ENCODE data around the gene DEFB128. TPM values are rescaled to one million over a fixed set of nuclear protein-coding genes. Genes with fewer than 3 reads are reported as not detected.
"Not testable (repeated sequence)": the region's sequence is repeated elsewhere in the genome, so short reads cannot be mapped to it uniquely, and the experiment has no call there.

DEFB128 gene
- total and polyA plus RNA-seq, 2 of the 4 experiments (the other 2 are of a cell fraction), result not detected

DNA sequence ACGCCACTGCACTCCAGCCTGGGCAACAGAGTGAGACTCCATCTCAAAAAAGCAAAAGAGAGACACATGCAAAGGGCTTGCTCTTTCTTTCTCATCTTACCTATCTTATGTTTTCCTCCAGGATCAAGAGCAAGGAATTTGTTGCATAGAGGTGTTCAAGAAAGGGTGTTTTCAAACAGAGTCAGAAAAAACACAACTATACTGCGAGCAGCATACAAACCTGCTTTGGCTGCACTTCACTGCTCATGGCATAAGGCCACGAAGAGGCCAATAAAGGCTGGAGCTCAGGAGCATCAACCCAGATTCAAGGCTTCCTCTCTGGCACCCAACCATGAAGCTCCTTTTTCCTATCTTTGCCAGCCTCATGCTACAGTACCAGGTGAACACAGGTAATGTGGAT lies 37.4 kb upstream of the DEFB128 start, which contains the start of gene DEFB129:
DEFB129 (plus strand) TSS at position 301 of the 400 bp plus-strand sequence; CDS start at position 332, 31 bp downstream.
- Histone ChIP-seq H3K14ac (replicated peaks; ENCODE audit: low read depth, low read length) (no peak within 1 kb of the TSS), H3K4me2 (ENCODE audit: low read depth, low read length) (no peak within 1 kb of the TSS), H3K9ac (ENCODE audit: low read depth, low read length) (no peak within 1 kb of the TSS), H2BK120ac (ENCODE audit: low read depth, low read length) (no peak within 1 kb of the TSS), H3K27ac (ENCODE audit: insufficient read depth, low read length) (no peak within 1 kb of the TSS), H3K56ac (ENCODE audit: extremely low read depth, insufficient read depth, low read length) (no peak within 1 kb of the TSS), H2BK5ac (ENCODE audit: low read depth, low read length, poor library complexity, severe bottlenecking) (no peak within 1 kb of the TSS), H3K9me3 (ENCODE audit: control insufficient read depth, insufficient read depth, low read length) (no peaks in the 10 kb centered on the region), H4K91ac (ENCODE audit: insufficient read depth, low read depth, low read length) (no peak within 1 kb of the TSS), H3K23ac (ENCODE audit: low read depth, low read length) (no peak within 1 kb of the TSS), H3K4me1 (ENCODE audit: control insufficient read depth, insufficient read depth, low read length) (no peaks in the 10 kb centered on the region), H2BK20ac (ENCODE audit: low read depth, low read length) (no peak within 1 kb of the TSS), H3K27me3 (ENCODE audit: control insufficient read depth, insufficient read depth, low read length) (peaks cover 3% of the 10 kb centered on the region), H3K4me3 (ENCODE audit: insufficient read depth, low read depth, low read length) (no peak within 1 kb of the TSS), H3K79me1 (ENCODE audit: low read depth in 1 of 2, low read length in 2 of 2) (no peaks in the 10 kb centered on the region), H4K5ac (ENCODE audit: low read depth, low read length) (no peak within 1 kb of the TSS), H3K4ac (ENCODE audit: low read depth, low read length) (no peak within 1 kb of the TSS), H2AK5ac (ENCODE audit: low read depth, low read length) (no peak within 1 kb of the TSS), H2AFZ (replicated peaks; ENCODE audit: low read length, poor library complexity) (no peak within 1 kb of the TSS), H2AK9ac (replicated peaks; ENCODE audit: low read depth, low read length, poor library complexity) (no peak within 1 kb of the TSS), H3K36me3 (ENCODE audit: control insufficient read depth, insufficient read depth, low read length) (no peaks in the 10 kb centered on the region), H4K20me1 (ENCODE audit: insufficient read depth, low read length) (no peaks in the 10 kb centered on the region), H3K9me1 (ENCODE audit: insufficient read depth, low read length) (no peaks in the 10 kb centered on the region), H3K18ac (ENCODE audit: low read depth, low read length) (no peak within 1 kb of the TSS), H4K8ac (ENCODE audit: low read depth in 2 of 2, low read length in 2 of 2) (no peak within 1 kb of the TSS), H2BK15ac (ENCODE audit: low read depth, low read length) (no peak within 1 kb of the TSS)
- CTCF ChIA-PET, result interaction anchor here (0.6 kb wide), 1 partner anchor 311 kb away, joined by 6 read pairs; no protein-coding TSS in a partner anchor
- no peak for DNase-seq
- POLR2A ChIA-PET (ENCODE audit: unreplicated experiment), result no interaction called here
- dilution Hi-C loops (cut with HindIII; ENCODE audit: low sequenced_read_pairs, unreplicated experiment), result no loop called here
- in situ Hi-C loops (cut with MboI; ENCODE audit: low sequenced_read_pairs), result no loop called here
- no peak for ATAC-seq (ENCODE audit: low read depth)
- TF ChIP-seq MAZ (IDR thresholded peaks at IDR 0.05; ENCODE audit: borderline replicate concordance, low read depth, low read length), result no peak
- no peak for TF ChIP-seq SMC3 (IDR thresholded peaks at IDR 0.05; ENCODE audit: low read depth, low read length)
- WGBS, 2 experiments (ENCODE audit: extremely low coverage in 2 of 2, insufficient read length in 1 of 2), result no CpG with 5 or more reads among the region's 3 CpGs
- no TSS peak for BruUV-seq (replicated peaks)
- intact Hi-C loops (cut with micrococcal nuclease), result no loop called here

DNA sequence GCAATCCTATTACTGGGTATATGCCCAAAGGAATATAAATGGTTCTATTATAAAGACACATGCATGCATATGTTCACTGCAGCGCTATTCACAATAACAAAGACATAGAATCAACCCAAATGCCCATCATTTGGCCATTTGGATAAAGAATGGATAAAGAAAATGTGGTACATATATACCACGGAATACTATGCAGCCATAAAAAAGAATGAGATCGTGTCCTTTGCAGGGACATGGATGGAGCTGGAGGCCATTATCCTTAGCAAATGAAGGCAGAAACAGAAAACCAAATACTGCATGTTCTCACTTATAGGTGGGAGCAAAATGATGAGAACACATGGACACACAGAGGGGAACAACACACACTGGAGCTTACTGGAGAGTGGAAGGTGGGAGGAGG lies 36.4 kb upstream of the DEFB128 start:
- CTCF ChIA-PET, result not testable (repeated sequence)

More for the DNA sequence above, 36.4 kb upstream of the DEFB128 start:
- H3K56ac ChIP-seq (ENCODE audit: extremely low read depth, insufficient read depth, low read length); H4K8ac ChIP-seq (ENCODE audit: low read depth in 2 of 2, low read length in 2 of 2); in situ Hi-C loops (cut with MboI; ENCODE audit: low sequenced_read_pairs); H3K9me1 ChIP-seq (ENCODE audit: insufficient read depth, low read length); H2BK15ac ChIP-seq (ENCODE audit: low read depth, low read length); H3K4me3 ChIP-seq (ENCODE audit: insufficient read depth, low read depth, low read length); H4K5ac ChIP-seq (ENCODE audit: low read depth, low read length); ATAC-seq (ENCODE audit: low read depth); H3K4me1 ChIP-seq (ENCODE audit: control insufficient read depth, insufficient read depth, low read length); H3K23ac ChIP-seq (ENCODE audit: low read depth, low read length); H3K9me3 ChIP-seq (ENCODE audit: control insufficient read depth, insufficient read depth, low read length); H3K27ac ChIP-seq (ENCODE audit: insufficient read depth, low read length); H3K4ac ChIP-seq (ENCODE audit: low read depth, low read length); H2AFZ ChIP-seq (replicated peaks; ENCODE audit: low read length, poor library complexity); H3K79me1 ChIP-seq (ENCODE audit: low read depth in 1 of 2, low read length in 2 of 2); H2AK5ac ChIP-seq (ENCODE audit: low read depth, low read length); H2BK120ac ChIP-seq (ENCODE audit: low read depth, low read length); H3K18ac ChIP-seq (ENCODE audit: low read depth, low read length); H3K14ac ChIP-seq (replicated peaks; ENCODE audit: low read depth, low read length); H4K91ac ChIP-seq (ENCODE audit: insufficient read depth, low read depth, low read length); H3K36me3 ChIP-seq (ENCODE audit: control insufficient read depth, insufficient read depth, low read length); dilution Hi-C loops (cut with HindIII; ENCODE audit: low sequenced_read_pairs, unreplicated experiment); H3K27me3 ChIP-seq (ENCODE audit: control insufficient read depth, insufficient read depth, low read length); POLR2A ChIA-PET (ENCODE audit: unreplicated experiment); H4K20me1 ChIP-seq (ENCODE audit: insufficient read depth, low read length); intact Hi-C loops (cut with micrococcal nuclease); DNase-seq; H3K9ac ChIP-seq (ENCODE audit: low read depth, low read length); H2BK5ac ChIP-seq (ENCODE audit: low read depth, low read length, poor library complexity, severe bottlenecking); H2BK20ac ChIP-seq (ENCODE audit: low read depth, low read length); H2AK9ac ChIP-seq (replicated peaks; ENCODE audit: low read depth, low read length, poor library complexity); BruUV-seq (replicated peaks); H3K4me2 ChIP-seq (ENCODE audit: low read depth, low read length): not testable (repeated sequence)
- 33% methylated on average over 1 of the region's 3 CpGs; no CpG with 5 or more reads in 1 of the 2 experiments for WGBS, 2 experiments (ENCODE audit: extremely low coverage in 2 of 2, insufficient read length in 1 of 2)
